ENCODE results near the gene INA.
A peak's percentile ranks its signal among the peaks of the same experiment; 100 is the strongest.

INA gene

DNA sequence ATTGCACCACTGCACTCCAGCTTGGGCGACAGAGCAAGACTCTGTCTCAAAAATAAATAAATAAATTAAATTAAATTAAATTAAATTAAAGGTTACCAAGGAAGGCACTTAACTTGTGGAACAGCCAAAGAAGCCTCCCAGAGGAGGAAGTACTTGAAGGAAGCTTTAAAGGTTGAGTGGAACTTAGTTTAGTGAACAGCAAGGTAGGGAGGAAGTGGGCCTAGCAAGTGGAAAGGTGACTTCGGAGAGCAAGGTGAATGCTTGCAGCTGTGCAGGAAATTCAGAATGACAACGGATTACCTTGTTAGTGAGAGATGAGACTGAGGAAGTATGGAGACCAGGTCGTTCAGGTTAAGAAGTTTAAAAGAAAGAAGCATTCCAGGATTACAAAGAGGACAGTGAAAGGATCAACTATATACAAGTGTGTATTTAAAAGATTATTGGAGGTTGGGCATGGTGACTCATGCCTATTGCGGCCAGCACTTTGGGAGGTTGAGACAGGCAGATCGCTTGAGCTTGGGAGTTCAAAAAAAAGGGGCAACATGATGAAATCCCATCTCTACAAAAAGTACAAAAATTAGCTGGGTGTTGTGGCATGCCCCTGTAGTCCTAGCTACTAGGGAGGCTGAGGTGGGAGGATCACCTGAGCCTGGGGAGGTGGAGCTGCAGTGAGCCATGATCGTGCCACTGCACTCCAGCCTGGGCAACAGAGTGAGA, 44.0 kb upstream of the INA start:
- Histone ChIP-seq H3K4me3 (ENCODE audit: severe bottlenecking) (no peak overlapping the region), H3K4me1 (ENCODE audit: insufficient read depth, poor library complexity, severe bottlenecking) (peaks cover 39% of the 10 kb centered on the region), H3K36me3 (ENCODE audit: low read depth) (no peaks in the 10 kb centered on the region), H3K27me3 (ENCODE audit: insufficient read depth, poor library complexity, severe bottlenecking) (no peaks in the 10 kb centered on the region), H3K27ac (ENCODE audit: poor library complexity, severe bottlenecking) (peak overlapping the region; percentile 99), H3K9me3 (ENCODE audit: severe bottlenecking) (no peaks in the 10 kb centered on the region)
- DNase-seq (ENCODE audit: low spot score) (no peak), ATAC-seq (ENCODE audit: low read depth) (peak; percentile 62)
- TF ChIP-seq, protein P1, sequence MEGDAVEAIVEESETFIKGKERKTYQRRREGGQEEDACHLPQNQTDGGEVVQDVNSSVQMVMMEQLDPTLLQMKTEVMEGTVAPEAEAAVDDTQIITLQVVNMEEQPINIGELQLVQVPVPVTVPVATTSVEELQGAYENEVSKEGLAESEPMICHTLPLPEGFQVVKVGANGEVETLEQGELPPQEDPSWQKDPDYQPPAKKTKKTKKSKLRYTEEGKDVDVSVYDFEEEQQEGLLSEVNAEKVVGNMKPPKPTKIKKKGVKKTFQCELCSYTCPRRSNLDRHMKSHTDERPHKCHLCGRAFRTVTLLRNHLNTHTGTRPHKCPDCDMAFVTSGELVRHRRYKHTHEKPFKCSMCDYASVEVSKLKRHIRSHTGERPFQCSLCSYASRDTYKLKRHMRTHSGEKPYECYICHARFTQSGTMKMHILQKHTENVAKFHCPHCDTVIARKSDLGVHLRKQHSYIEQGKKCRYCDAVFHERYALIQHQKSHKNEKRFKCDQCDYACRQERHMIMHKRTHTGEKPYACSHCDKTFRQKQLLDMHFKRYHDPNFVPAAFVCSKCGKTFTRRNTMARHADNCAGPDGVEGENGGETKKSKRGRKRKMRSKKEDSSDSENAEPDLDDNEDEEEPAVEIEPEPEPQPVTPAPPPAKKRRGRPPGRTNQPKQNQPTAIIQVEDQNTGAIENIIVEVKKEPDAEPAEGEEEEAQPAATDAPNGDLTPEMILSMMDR (IDR thresholded peaks at IDR 0.05; ENCODE audit: poor library complexity, severe bottlenecking): no peak

DNA sequence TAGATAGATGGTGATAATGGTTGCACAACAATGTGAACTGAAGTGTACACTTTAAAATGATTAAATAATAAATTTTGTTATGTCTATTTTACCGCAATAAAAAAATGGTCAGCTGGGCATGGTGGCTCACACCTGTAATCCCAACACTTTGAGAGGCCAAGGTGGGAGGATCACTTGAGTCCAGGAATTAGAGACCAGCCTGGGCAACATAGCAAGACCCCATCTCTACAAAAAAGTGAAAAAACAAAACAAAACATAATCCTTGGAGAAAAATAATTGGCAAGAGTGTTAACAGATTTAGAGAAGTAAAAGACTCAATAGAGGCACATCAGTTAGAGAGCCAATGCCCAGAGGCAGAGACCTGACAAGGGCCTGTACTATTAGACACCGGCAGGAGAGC, 41.2 kb upstream of the INA start:
- ATAC-seq (ENCODE audit: low read depth) (no peak), DNase-seq (ENCODE audit: low spot score) (no peak)
- TF ChIP-seq, protein P1 (IDR thresholded peaks at IDR 0.05; ENCODE audit: poor library complexity, severe bottlenecking): no peak

DNA sequence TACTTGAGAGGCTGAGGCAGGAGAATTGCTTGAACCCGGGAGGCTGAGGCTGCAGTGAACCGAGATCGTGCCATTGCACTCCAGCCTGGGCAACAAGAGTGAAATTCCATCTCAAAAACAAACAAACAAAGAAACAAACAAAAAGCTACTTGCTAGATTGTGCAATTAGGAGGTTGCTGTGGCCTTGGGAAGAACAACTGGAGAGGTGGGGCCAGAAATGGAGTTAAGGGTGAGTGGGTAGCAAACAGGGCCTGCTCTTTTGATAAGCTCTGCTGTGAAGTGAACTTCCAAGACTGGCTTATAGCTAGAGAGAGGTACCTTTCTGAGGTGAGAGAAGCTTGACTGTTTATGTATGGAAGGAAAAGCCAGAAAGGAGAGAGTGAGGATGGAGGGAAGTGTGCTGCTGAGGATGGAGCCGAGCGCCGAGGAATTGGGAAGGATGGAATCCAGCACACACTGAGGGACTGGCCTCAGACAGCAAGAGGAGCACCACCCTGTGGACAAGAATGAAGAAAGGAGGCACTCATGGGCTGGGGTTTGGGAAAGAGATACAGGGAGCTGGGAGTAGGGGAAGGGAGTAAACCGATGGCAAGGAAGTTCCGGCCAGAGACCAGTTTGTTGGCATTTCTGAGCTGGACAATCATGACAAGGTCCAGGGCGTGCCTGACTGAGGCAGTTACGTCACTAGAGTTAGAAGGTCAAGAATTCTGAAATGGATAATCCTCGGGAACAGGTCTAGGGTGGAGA, 38.3 kb upstream of the INA start:
- no peak for DNase-seq (ENCODE audit: low spot score)
- TF ChIP-seq, protein P1 (IDR thresholded peaks at IDR 0.05; ENCODE audit: poor library complexity, severe bottlenecking): peak; percentile 43
- Histone ChIP-seq H3K36me3 (ENCODE audit: low read depth) (no peaks in the 10 kb centered on the region), H3K27ac (ENCODE audit: poor library complexity, severe bottlenecking) (peak overlapping the region; percentile 83), H3K4me1 (ENCODE audit: insufficient read depth, poor library complexity, severe bottlenecking) (peaks cover 39% of the 10 kb centered on the region), H3K27me3 (ENCODE audit: insufficient read depth, poor library complexity, severe bottlenecking) (no peaks in the 10 kb centered on the region), H3K9me3 (ENCODE audit: severe bottlenecking) (no peaks in the 10 kb centered on the region), H3K4me3 (ENCODE audit: severe bottlenecking) (no peak overlapping the region)
- ATAC-seq (ENCODE audit: low read depth): peak; percentile 51

More for the DNA sequence above, 41.2 kb upstream of the INA start:
- Histone ChIP-seq H3K27ac (ENCODE audit: poor library complexity, severe bottlenecking) (no peak overlapping the region), H3K36me3 (ENCODE audit: low read depth) (no peaks in the 10 kb centered on the region), H3K27me3 (ENCODE audit: insufficient read depth, poor library complexity, severe bottlenecking) (no peaks in the 10 kb centered on the region), H3K9me3 (ENCODE audit: severe bottlenecking) (no peaks in the 10 kb centered on the region), H3K4me1 (ENCODE audit: insufficient read depth, poor library complexity, severe bottlenecking) (peaks cover 48% of the 10 kb centered on the region), H3K4me3 (ENCODE audit: severe bottlenecking) (no peak overlapping the region)

DNA sequence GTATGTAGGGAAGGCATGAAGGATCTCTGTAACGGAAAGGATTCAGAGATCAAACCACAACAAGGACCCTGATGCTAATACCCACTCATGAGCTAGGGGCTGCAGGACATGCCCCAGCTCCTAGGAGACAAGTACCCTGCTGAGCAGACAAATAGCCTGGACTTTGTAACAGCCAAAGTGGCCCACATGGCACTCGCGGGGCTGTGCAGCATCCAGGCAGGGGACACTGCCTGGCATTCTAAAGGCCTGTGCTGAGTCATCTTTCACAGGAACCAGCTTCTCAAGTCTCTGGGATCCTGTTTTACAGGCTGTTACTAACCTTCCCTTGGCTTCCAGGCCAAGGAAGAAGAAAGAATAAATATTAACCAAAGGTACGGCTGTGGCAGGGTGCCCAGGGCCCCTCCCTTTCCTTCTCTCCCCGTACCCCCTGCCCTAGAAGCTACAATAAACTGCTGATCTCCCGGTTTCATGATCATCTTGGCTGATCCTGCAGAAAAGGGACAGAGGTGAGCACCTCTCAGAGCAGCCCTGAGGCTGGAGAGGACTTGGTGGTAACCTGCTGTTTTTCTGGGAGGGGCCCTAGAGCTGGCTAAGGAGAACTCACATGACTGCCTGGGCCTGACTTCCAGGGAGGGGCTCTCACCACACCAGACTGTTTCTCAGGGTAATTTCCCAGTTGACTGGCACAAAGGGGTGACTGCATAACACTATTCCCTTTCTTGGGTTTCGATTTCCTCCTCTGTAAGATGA, 35.5 kb upstream of the INA start:
- ATAC-seq (ENCODE audit: low read depth): peak; percentile 80
- Histone ChIP-seq H3K4me3 (ENCODE audit: severe bottlenecking) (peak overlapping the region; percentile 2), H3K9me3 (ENCODE audit: severe bottlenecking) (no peaks in the 10 kb centered on the region), H3K27me3 (ENCODE audit: insufficient read depth, poor library complexity, severe bottlenecking) (no peaks in the 10 kb centered on the region), H3K27ac (ENCODE audit: poor library complexity, severe bottlenecking) (peak overlapping the region; percentile 83), H3K36me3 (ENCODE audit: low read depth) (no peaks in the 10 kb centered on the region), H3K4me1 (ENCODE audit: insufficient read depth, poor library complexity, severe bottlenecking) (peaks cover 39% of the 10 kb centered on the region)
- DNase-seq (ENCODE audit: low spot score): peak; percentile 57
- TF ChIP-seq, protein P1 (IDR thresholded peaks at IDR 0.05; ENCODE audit: poor library complexity, severe bottlenecking): no peak
